Upper lobe of left lung (tissue), 6 donors: Measurements from ENCODE around the gene TENM4. TPM values are rescaled to one million over a fixed set of nuclear protein-coding genes. Genes with fewer than 3 reads are reported as not detected.

Source experiments
- ATAC-seq, 2 donors: fragments of 200-7000 bp; cut with Tn5 transposase; one replicate each; pipeline ENCODE4 v1.9.1; 2022; ENCODE audit warnings: mild to moderate bottlenecking in 2 of 2, moderate library complexity in 2 of 2; ENCODE audit not compliant: low FRiP score in 2 of 2
- DNase-seq, 2 donors: peaks; one replicate each; pipeline ENCODE4 v3.0.0-alpha.2; 2019 to 2020
- H3K27ac ChIP-seq, 4 donors: fragments of 200-600 bp; sonication (generic); one replicate each; pipeline ENCODE4 v1.5.1; 2016 to 2019
- H3K27me3 ChIP-seq, 4 donors: fragments of 200-600 bp; sonication (generic); one replicate each; pipeline ENCODE4 v1.5.1; 2017 to 2019
- H3K36me3 ChIP-seq, 4 donors: fragments of 200-600 bp; sonication (generic); one replicate each; pipeline ENCODE4 v1.5.1; 2016 to 2019
- H3K4me1 ChIP-seq, 4 donors: fragments of 200-600 bp; sonication (generic); one replicate each; pipeline ENCODE4 v1.5.1; 2018 to 2019
- H3K4me3 ChIP-seq, 4 donors: fragments of 200-600 bp; sonication (generic); one replicate each; pipeline ENCODE4 v1.5.1; 2017 to 2019; ENCODE audit warnings: mild to moderate bottlenecking in 2 of 4, moderate library complexity in 1 of 4
- H3K9me3 ChIP-seq, 4 donors: fragments of 200-600 bp; sonication (generic); one replicate each; pipeline ENCODE4 v1.5.1; 2018 to 2019
- EP300 ChIP-seq, 4 donors: sonication (generic); formaldehyde crosslinking; IDR thresholded peaks; one replicate each; pipeline ENCODE4 v1.5.1; 2017; ENCODE audit warnings: antibody characterized with exemption in 4 of 4, control low read depth in 2 of 4
- POLR2A ChIP-seq, 4 donors: fragments of 450-650 bp; IDR thresholded peaks; one replicate each; pipeline ENCODE4 v1.5.1; 2016 to 2017; ENCODE audit warnings: antibody characterized with exemption in 4 of 4, mild to moderate bottlenecking in 2 of 4
- POLR2AphosphoS5 ChIP-seq, 2 donors: sonication (generic); formaldehyde crosslinking; IDR thresholded peaks; one replicate each; pipeline ENCODE4 v1.5.1; 2017; ENCODE audit warnings: antibody characterized with exemption in 2 of 2
- WGBS, 2 donors: methylation state at CpG; one replicate each; pipeline ENCODE4 v1.1.5; 2017 to 2018; 5-methylcytosine and 5-hydroxymethylcytosine counted together
- total RNA-seq, 6 donors: library from RNA; depleted of rRNA in 4 of 6; stranded (reverse); fragments of >200 nt in 4 of 6; gene quantifications; one replicate each; pipeline versions ENCODE4 v1.1.0 to v1.2.1, GENCODE V29; 2016 to 2021
- TF ChIP-seq, protein P1 (sequence below), 6 experiments: fragments of 450-650 bp in 4 of 6; fragments of 200-600 bp in 2 of 6; sonication (generic) in 2 of 6; IDR thresholded peaks; one replicate each; pipeline ENCODE4 v1.5.1; 2016 to 2019; ENCODE audit warnings: antibody characterized with exemption in 6 of 6
- donor health status: DM: no; HTN: no; CAD: no; lungs with moderate emphysema.
- donor health status: DM: no; HTN: yes; CAD: no; lungs with severe emphysema.

TENM4 gene
- total RNA-seq, 6 donors from 2014 or later, result 0.11 to 20.0 (median 3.7) TPM

DNA sequence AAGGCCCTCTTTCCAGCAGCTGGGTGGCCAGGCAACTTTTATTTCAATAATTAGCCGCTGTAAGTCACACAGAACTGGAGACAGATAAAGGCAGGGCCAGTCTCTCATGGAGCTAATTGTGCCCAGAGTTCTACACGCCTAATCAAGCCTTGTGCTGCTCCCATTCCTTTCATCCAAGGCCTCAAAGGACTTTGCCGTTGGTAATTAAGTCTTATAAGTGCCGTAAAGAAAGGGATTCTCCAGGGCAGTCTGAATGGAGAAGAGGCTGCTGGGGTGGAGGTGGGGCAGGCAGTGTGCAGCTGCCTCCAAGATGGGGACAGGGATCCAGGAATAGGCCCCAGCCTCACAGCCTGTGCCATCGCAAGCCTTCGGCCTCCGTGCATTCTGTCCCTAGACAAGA is 357.9 kb downstream of the TENM4 start:
- Histone ChIP-seq H3K27me3 (no peaks in the 10 kb centered on the region), H3K4me3 (no peak overlapping the region), H3K36me3 (no peaks in the 10 kb centered on the region), H3K4me1 (no peaks in the 10 kb centered on the region), H3K9me3 (no peaks in the 10 kb centered on the region), H3K27ac (no peak overlapping the region)
- no peak for DNase-seq
- 87 to 89% methylated on average over 7 of the region's 7 CpGs for WGBS, 2 donors
- TF ChIP-seq EP300 (IDR thresholded peaks at IDR 0.05) (no peak), POLR2AphosphoS5 (IDR thresholded peaks at IDR 0.05) (no peak), POLR2A (IDR thresholded peaks at IDR 0.05) (no peak)
- TF ChIP-seq, protein P1, sequence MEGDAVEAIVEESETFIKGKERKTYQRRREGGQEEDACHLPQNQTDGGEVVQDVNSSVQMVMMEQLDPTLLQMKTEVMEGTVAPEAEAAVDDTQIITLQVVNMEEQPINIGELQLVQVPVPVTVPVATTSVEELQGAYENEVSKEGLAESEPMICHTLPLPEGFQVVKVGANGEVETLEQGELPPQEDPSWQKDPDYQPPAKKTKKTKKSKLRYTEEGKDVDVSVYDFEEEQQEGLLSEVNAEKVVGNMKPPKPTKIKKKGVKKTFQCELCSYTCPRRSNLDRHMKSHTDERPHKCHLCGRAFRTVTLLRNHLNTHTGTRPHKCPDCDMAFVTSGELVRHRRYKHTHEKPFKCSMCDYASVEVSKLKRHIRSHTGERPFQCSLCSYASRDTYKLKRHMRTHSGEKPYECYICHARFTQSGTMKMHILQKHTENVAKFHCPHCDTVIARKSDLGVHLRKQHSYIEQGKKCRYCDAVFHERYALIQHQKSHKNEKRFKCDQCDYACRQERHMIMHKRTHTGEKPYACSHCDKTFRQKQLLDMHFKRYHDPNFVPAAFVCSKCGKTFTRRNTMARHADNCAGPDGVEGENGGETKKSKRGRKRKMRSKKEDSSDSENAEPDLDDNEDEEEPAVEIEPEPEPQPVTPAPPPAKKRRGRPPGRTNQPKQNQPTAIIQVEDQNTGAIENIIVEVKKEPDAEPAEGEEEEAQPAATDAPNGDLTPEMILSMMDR (IDR thresholded peaks at IDR 0.05), result no peak
- ATAC-seq, result no peak

DNA sequence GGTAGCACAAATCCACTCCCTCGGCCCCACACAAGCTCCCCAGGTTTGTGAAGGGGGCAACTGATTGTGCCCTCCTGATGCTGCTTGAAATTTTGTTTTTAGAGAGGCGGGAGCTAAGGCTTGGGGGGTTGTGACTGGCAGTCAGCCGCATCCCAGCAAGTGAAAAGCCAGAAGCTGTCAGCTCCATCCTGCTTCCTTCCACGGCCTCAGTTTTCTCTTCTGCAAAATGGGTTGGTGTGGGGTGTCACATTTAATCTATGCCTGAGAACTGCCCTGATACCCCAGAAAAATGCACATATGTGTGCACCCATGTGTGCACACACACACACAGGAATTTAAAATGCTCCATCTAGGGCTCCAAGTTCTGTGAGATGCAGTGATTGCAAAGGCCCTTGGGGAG is 358.6 kb downstream of the TENM4 start:
- Histone ChIP-seq H3K27me3 (no peaks in the 10 kb centered on the region), H3K9me3 (no peaks in the 10 kb centered on the region), H3K4me1 (no peaks in the 10 kb centered on the region), H3K36me3 (no peaks in the 10 kb centered on the region), H3K27ac (no peak overlapping the region), H3K4me3 (no peak overlapping the region)
- ATAC-seq (no peak), DNase-seq (no peak)
- WGBS, 2 donors, result 81 to 87% methylated on average over 4 of the region's 4 CpGs
- no peak for TF ChIP-seq EP300 (IDR thresholded peaks at IDR 0.05)
- TF ChIP-seq POLR2A (IDR thresholded peaks at IDR 0.05), result no peak
- no peak for TF ChIP-seq POLR2AphosphoS5 (IDR thresholded peaks at IDR 0.05)
- TF ChIP-seq, protein P1 (IDR thresholded peaks at IDR 0.05), result no peak

DNA sequence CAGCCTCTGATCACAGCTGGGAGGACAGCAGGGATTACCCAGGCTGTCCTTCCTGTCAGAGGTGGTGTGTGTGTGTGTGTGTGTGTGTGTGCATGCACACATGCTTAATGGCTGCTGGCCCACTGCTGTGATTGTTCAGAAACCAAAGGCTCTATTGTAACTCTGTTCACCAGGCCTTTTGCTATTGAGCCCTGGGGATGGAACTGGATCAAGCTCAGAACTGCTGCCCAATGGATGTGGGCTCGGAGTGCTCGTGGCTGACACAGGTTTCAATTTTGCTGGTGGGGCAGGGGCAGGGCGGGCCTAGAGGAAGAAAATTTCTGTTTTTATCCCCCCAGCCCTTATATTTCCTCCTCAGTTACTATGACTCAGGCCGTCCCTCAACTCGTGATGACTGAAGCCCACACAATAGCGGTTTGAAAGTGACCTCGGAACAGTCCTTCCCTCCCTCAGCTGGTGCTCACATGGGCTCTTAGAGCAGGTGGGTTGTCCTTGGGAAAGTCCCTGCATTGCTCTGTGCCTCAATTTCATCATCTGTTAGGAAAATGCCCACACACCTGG is 359.3 kb downstream of the TENM4 start:
- Histone ChIP-seq H3K4me1 (no peaks in the 10 kb centered on the region), H3K36me3 (no peaks in the 10 kb centered on the region), H3K27me3 (no peaks in the 10 kb centered on the region), H3K27ac (no peak overlapping the region), H3K4me3 (no peak overlapping the region), H3K9me3 (no peaks in the 10 kb centered on the region)
- DNase-seq, result no peak
- TF ChIP-seq POLR2A (IDR thresholded peaks at IDR 0.05) (no peak), POLR2AphosphoS5 (IDR thresholded peaks at IDR 0.05) (no peak), EP300 (IDR thresholded peaks at IDR 0.05) (no peak)
- TF ChIP-seq, protein P1 (IDR thresholded peaks at IDR 0.05), result no peak
- WGBS, 2 donors, result 74 to 87% methylated on average over 6 to 7 of the region's 7 CpGs
- ATAC-seq, result no peak

DNA sequence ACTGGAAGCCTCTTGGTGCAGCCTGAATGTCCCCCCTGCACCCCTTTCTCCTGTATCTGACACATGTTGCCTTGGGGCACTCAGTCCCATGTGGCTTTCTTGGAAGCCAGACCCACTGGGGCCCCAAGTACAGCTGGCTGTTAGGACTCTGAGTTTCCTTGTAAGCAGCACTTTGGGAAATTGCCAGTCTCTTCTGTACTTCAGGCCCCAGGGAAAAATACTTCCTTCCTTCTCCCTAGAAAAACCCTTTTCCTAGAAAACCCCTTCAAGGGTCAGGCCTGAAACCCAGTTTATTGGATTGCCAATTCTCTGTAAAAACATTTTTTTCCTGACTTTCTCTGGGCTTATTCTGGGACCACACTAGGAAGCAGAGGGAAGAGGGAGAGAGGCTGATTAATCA is 360.3 kb downstream of the TENM4 start:
- no peak for ATAC-seq
- Histone ChIP-seq H3K9me3 (no peaks in the 10 kb centered on the region), H3K27ac (no peak overlapping the region), H3K27me3 (no peaks in the 10 kb centered on the region), H3K4me3 (no peak overlapping the region), H3K4me1 (no peaks in the 10 kb centered on the region), H3K36me3 (no peaks in the 10 kb centered on the region)
- TF ChIP-seq EP300 (IDR thresholded peaks at IDR 0.05) (no peak), POLR2AphosphoS5 (IDR thresholded peaks at IDR 0.05) (no peak), POLR2A (IDR thresholded peaks at IDR 0.05) (no peak)
- TF ChIP-seq, protein P1 (IDR thresholded peaks at IDR 0.05), result no peak
- no peak for DNase-seq

DNA sequence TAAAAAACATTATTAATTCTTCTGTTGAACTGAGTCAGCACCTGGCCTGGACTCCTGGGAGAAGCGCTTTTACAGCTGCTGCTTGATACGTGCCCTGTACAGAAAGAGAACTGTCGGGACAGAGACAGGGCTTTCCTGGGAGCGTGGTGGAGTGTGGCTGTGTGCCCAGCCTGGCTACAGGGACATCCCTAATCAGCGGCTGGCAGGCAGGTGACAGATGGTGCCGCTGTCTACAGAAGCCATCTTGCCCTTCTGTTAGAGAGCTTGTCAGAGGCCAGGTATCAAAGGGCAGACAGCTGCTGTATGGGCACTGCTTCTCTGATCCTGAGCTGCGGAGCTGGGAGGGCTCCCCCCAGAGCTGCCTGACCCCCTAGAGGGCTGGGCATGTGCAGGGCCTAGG is 361.8 kb downstream of the TENM4 start:
- no peaks in the 10 kb centered on the region for H3K36me3 ChIP-seq
- H3K4me3 ChIP-seq, result no peak overlapping the region
- H3K4me1 ChIP-seq, result no peaks in the 10 kb centered on the region
- ATAC-seq, result no peak
- no peaks in the 10 kb centered on the region for H3K27me3 ChIP-seq
- H3K9me3 ChIP-seq, result no peaks in the 10 kb centered on the region
- TF ChIP-seq POLR2A (IDR thresholded peaks at IDR 0.05), result no peak
- no peak overlapping the region for H3K27ac ChIP-seq
- no peak for DNase-seq
- 92 to 96% methylated on average over 6 to 7 of the region's 7 CpGs for WGBS, 2 donors
